ENCODE data around the gene BTN3A1. TPM values are rescaled to one million over a fixed set of nuclear protein-coding genes. Genes with fewer than 3 reads are reported as not detected.

Gene BTN3A1
- 3.3 TPM for polyA plus RNA-seq (2012; ENCODE audit: insufficient read length, low read depth)

GRCh38 chr6:26401987-26402658 lies at the start of gene BTN3A1:
BTN3A1 (plus strand) TSS chr6:26402275; CDS start chr6:26405564, 3,289 bp downstream.
- no peak for TF ChIP-seq FOXP2 (optimal IDR thresholded peaks at IDR 0.05; ENCODE audit: borderline replicate concordance, extremely low read depth, extremely low read length, insufficient read depth)
- TF ChIP-seq TAF1 (IDR thresholded peaks at IDR 0.05; ENCODE audit: borderline replicate concordance, insufficient read depth, low read length), result no peak
- no peak; the same call in 1 of the 2 replicates for TF ChIP-seq POLR2AphosphoS5 (IDR thresholded peaks at IDR 0.05; ENCODE audit: low read depth, low read length)
- TF ChIP-seq REST (IDR thresholded peaks at IDR 0.05; ENCODE audit: insufficient read depth in 1 of 2, low read depth in 2 of 2, low read length in 2 of 2), result no peak
- no peak; the same call in 1 of the 2 replicates for TF ChIP-seq SIN3A (IDR thresholded peaks at IDR 0.05; ENCODE audit: borderline replicate concordance, insufficient read depth, low read length)

- TF ChIP-seq TAF1 (IDR thresholded peaks at IDR 0.05; ENCODE audit: borderline replicate concordance, insufficient read depth, low read length) (no peak), REST (IDR thresholded peaks at IDR 0.05; ENCODE audit: insufficient read depth in 1 of 2, low read depth in 2 of 2, low read length in 2 of 2) (no peak), POLR2AphosphoS5 (IDR thresholded peaks at IDR 0.05; ENCODE audit: low read depth, low read length) (no peak), SIN3A (IDR thresholded peaks at IDR 0.05; ENCODE audit: borderline replicate concordance, insufficient read depth, low read length) (no peak), FOXP2 (optimal IDR thresholded peaks at IDR 0.05; ENCODE audit: borderline replicate concordance, extremely low read depth, extremely low read length, insufficient read depth) (no peak)
Measured at GRCh38 chr6:26352315-26352714, 49.8 kb upstream of the BTN3A1 start.

- TF ChIP-seq FOXP2 (optimal IDR thresholded peaks at IDR 0.05; ENCODE audit: borderline replicate concordance, extremely low read depth, extremely low read length, insufficient read depth) (no peak), SIN3A (IDR thresholded peaks at IDR 0.05; ENCODE audit: borderline replicate concordance, insufficient read depth, low read length) (no peak), POLR2AphosphoS5 (IDR thresholded peaks at IDR 0.05; ENCODE audit: low read depth, low read length) (no peak), REST (IDR thresholded peaks at IDR 0.05; ENCODE audit: insufficient read depth in 1 of 2, low read depth in 2 of 2, low read length in 2 of 2) (no peak), TAF1 (IDR thresholded peaks at IDR 0.05; ENCODE audit: borderline replicate concordance, insufficient read depth, low read length) (no peak)
Measured at GRCh38 chr6:26354162-26354561, 47.9 kb upstream of the BTN3A1 start.

GRCh38 chr6:26355366-26355765 lies 46.7 kb upstream of the BTN3A1 start:
- TF ChIP-seq REST (IDR thresholded peaks at IDR 0.05; ENCODE audit: insufficient read depth in 1 of 2, low read depth in 2 of 2, low read length in 2 of 2), result no peak
- TF ChIP-seq POLR2AphosphoS5 (IDR thresholded peaks at IDR 0.05; ENCODE audit: low read depth, low read length), result no peak
- TF ChIP-seq SIN3A (IDR thresholded peaks at IDR 0.05; ENCODE audit: borderline replicate concordance, insufficient read depth, low read length), result no peak
- no peak for TF ChIP-seq TAF1 (IDR thresholded peaks at IDR 0.05; ENCODE audit: borderline replicate concordance, insufficient read depth, low read length)
- no peak for TF ChIP-seq FOXP2 (optimal IDR thresholded peaks at IDR 0.05; ENCODE audit: borderline replicate concordance, extremely low read depth, extremely low read length, insufficient read depth)

Measured in PFSK-1 (cell line).